ENCODE results near the gene ZNF776. TPM values are rescaled to one million over a fixed set of nuclear protein-coding genes. Genes with fewer than 3 reads are reported as not detected.

ZNF776 gene
- total RNA-seq, 1 experiment from 2014 or later: 9.9 TPM

GRCh38 chr19:57708641-57709361, 37.8 kb upstream of the ZNF776 start, which contains the start of gene ZNF154:
Gene ZNF154 (minus strand): TSS chr19:57709204. CDS start chr19:57708971, 233 bp downstream.
- CTCF ChIA-PET: no interaction called here
- intact Hi-C loops (cut with micrococcal nuclease): no loop called here
- H3K4me3 Mint-ChIP-seq (ENCODE audit: unreplicated experiment): no peak within 1 kb of the TSS
- no TSS peak for BruUV-seq (replicated peaks)
- H3K36me3 Mint-ChIP-seq (ENCODE audit: insufficient read depth, unreplicated experiment): peaks cover 9% of the 10 kb centered on the region
- no peak within 1 kb of the TSS for H3K27ac Mint-ChIP-seq (ENCODE audit: low read depth, unreplicated experiment)
- no peaks in the 10 kb centered on the region for H3K4me1 Mint-ChIP-seq (ENCODE audit: insufficient read depth, unreplicated experiment)
- H3K27me3 Mint-ChIP-seq (ENCODE audit: insufficient read depth, unreplicated experiment): no peaks in the 10 kb centered on the region
- H3K9me3 Mint-ChIP-seq (ENCODE audit: unreplicated experiment): peaks cover 38% of the 10 kb centered on the region
- POLR2A ChIA-PET: no interaction called here
- no peak for TF ChIP-seq CTCF (IDR thresholded peaks at IDR 0.05; ENCODE audit: unreplicated experiment)
- DNase-seq (ENCODE audit: unreplicated experiment): no peak

DNA sequence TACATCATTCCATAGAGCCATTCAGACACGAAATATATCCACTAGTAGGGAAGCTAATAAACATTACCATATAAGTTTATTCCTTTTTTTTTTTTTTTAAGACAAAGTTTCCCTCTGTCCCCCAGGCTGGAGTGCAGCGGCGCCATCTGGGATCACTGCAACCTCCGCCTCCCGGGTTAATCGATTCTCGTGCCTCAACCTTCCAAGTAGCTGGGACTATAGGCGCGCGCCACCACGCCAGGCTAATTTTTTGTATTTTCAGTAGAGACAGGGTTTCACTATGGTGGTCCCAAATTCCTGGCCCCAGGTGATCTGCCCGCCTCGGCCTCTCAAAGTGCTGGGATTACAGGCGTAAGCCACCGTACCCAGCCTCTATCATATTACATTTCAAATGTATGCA, 37.0 kb upstream of the ZNF776 start:
- Mint-ChIP-seq H3K4me1 (ENCODE audit: insufficient read depth, unreplicated experiment) (no peaks in the 10 kb centered on the region), H3K27ac (ENCODE audit: low read depth, unreplicated experiment) (no peak overlapping the region), H3K4me3 (ENCODE audit: unreplicated experiment) (no peak overlapping the region), H3K36me3 (ENCODE audit: insufficient read depth, unreplicated experiment) (peaks cover 14% of the 10 kb centered on the region), H3K27me3 (ENCODE audit: insufficient read depth, unreplicated experiment) (no peaks in the 10 kb centered on the region), H3K9me3 (ENCODE audit: unreplicated experiment) (peaks cover 30% of the 10 kb centered on the region)
- DNase-seq (ENCODE audit: unreplicated experiment): no peak
- no TSS peak for BruUV-seq (replicated peaks)
- intact Hi-C loops (cut with micrococcal nuclease): no loop called here
- ChIA-PET CTCF (interaction anchor here (0.7 kb wide), 1 partner anchor 8 kb away, joined by 3 read pairs; no protein-coding TSS in a partner anchor), POLR2A (no interaction called here)
- no peak for TF ChIP-seq CTCF (IDR thresholded peaks at IDR 0.05; ENCODE audit: unreplicated experiment)

DNA sequence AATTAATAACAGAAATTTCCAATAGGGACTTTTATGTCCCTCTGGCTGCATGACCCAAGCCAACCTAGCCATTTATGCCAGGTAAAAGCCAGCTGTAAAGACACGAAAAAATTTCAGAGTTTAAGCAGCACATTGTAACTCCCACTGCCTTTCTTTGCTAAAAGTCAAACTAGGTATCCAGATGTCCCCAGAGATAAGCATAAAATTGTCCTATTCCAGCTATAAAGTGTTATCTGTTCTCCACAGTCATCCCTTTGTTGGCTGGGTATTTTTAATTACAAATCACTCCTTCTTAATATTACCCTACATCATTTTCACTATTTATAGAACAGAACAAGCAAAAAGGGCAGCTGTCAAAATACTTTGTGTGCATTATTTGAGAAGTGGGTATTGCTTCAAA, 34.4 kb upstream of the ZNF776 start:
- no peak for TF ChIP-seq CTCF (IDR thresholded peaks at IDR 0.05; ENCODE audit: unreplicated experiment)

DNA sequence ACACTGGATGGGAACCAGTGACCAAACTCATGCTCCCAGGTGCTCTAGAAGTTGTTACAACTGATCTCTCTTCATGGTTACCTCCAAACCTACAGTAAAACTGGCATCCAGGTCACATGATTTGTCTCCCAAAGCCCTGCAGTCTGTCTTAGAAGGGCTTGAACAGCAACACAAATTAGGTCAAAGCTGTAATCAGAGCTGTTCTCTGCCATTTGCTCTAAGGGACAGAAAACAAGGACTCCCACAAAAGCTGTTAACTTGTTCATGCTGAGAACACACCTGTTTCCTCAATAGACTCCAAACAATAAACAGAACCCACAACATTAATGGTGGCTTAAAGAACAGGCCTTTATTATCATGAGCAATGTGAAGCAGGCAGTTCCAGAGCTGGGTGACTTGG, 27.2 kb upstream of the ZNF776 start:
- TF ChIP-seq CTCF (IDR thresholded peaks at IDR 0.05; ENCODE audit: unreplicated experiment): no peak
- Mint-ChIP-seq H3K36me3 (ENCODE audit: insufficient read depth, unreplicated experiment) (peaks cover 30% of the 10 kb centered on the region), H3K27me3 (ENCODE audit: insufficient read depth, unreplicated experiment) (no peaks in the 10 kb centered on the region), H3K4me1 (ENCODE audit: insufficient read depth, unreplicated experiment) (no peaks in the 10 kb centered on the region), H3K27ac (ENCODE audit: low read depth, unreplicated experiment) (no peak overlapping the region), H3K9me3 (ENCODE audit: unreplicated experiment) (peaks cover 31% of the 10 kb centered on the region), H3K4me3 (ENCODE audit: unreplicated experiment) (no peak overlapping the region)
- intact Hi-C loops (cut with micrococcal nuclease): no loop called here
- no TSS peak for BruUV-seq (replicated peaks)
- ChIA-PET POLR2A (no interaction called here), CTCF (interaction anchor here (0.6 kb wide), 1 partner anchor 29 kb away, joined by 3 read pairs; no protein-coding TSS in a partner anchor)
- DNase-seq (ENCODE audit: unreplicated experiment): no peak

More for the DNA sequence above, 34.4 kb upstream of the ZNF776 start:
- Mint-ChIP-seq H3K4me3 (ENCODE audit: unreplicated experiment) (no peak overlapping the region), H3K27ac (ENCODE audit: low read depth, unreplicated experiment) (no peak overlapping the region), H3K36me3 (ENCODE audit: insufficient read depth, unreplicated experiment) (peaks cover 14% of the 10 kb centered on the region), H3K27me3 (ENCODE audit: insufficient read depth, unreplicated experiment) (no peaks in the 10 kb centered on the region), H3K4me1 (ENCODE audit: insufficient read depth, unreplicated experiment) (no peaks in the 10 kb centered on the region), H3K9me3 (ENCODE audit: unreplicated experiment) (peaks cover 35% of the 10 kb centered on the region)
- CTCF ChIA-PET: interaction anchor here (0.5 kb wide), 2 partner anchors 61 to 119 kb away, joined by 3 to 4 read pairs; no protein-coding TSS in a partner anchor
- no peak for DNase-seq (ENCODE audit: unreplicated experiment)
- POLR2A ChIA-PET: interaction anchor here (1.4 to 1.7 kb wide), 2 partner anchors 16 to 30 kb away, joined by 3 to 7 read pairs; partner anchors contain the start of genes ZNF551 and ZNF671
- intact Hi-C loops (cut with micrococcal nuclease): no loop called here
- no TSS peak for BruUV-seq (replicated peaks)

All from MCF 10A (cell line).